ENCODE results near the gene SSBP1. TPM values are rescaled to one million over a fixed set of nuclear protein-coding genes. Genes with fewer than 3 reads are reported as not detected.

Gene SSBP1
- total RNA-seq, 1 donor from 2014 or later = 132 TPM

- TF ChIP-seq, protein P1, sequence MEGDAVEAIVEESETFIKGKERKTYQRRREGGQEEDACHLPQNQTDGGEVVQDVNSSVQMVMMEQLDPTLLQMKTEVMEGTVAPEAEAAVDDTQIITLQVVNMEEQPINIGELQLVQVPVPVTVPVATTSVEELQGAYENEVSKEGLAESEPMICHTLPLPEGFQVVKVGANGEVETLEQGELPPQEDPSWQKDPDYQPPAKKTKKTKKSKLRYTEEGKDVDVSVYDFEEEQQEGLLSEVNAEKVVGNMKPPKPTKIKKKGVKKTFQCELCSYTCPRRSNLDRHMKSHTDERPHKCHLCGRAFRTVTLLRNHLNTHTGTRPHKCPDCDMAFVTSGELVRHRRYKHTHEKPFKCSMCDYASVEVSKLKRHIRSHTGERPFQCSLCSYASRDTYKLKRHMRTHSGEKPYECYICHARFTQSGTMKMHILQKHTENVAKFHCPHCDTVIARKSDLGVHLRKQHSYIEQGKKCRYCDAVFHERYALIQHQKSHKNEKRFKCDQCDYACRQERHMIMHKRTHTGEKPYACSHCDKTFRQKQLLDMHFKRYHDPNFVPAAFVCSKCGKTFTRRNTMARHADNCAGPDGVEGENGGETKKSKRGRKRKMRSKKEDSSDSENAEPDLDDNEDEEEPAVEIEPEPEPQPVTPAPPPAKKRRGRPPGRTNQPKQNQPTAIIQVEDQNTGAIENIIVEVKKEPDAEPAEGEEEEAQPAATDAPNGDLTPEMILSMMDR (IDR thresholded peaks at IDR 0.05; ENCODE audit: unreplicated experiment) = no peak
- no peak within 1 kb of the TSS for H3K4me3 Mint-ChIP-seq (ENCODE audit: low read depth)
- H3K27me3 Mint-ChIP-seq = no peaks in the 10 kb centered on the region
- H3K27ac Mint-ChIP-seq = no peak within 1 kb of the TSS
- H3K9me3 Mint-ChIP-seq (ENCODE audit: low read depth) = peaks cover 11% of the 10 kb centered on the region
- peaks cover 46% of the 10 kb centered on the region for H3K36me3 Mint-ChIP-seq (ENCODE audit: insufficient read depth)
- no peak for DNase-seq (ENCODE audit: low spot score, unreplicated experiment)
- no peaks in the 10 kb centered on the region for H3K4me1 Mint-ChIP-seq (ENCODE audit: low read depth)
Measured at GRCh38 chr7:141776374-141776773, 38.2 kb downstream of the SSBP1 start, which contains the start of gene TAS2R4. Gene TAS2R4 (plus strand): TSS chr7:141776674. CDS start chr7:141778489, 1,815 bp downstream.

- Mint-ChIP-seq H3K27me3 (no peaks in the 10 kb centered on the region), H3K9me3 (ENCODE audit: low read depth) (no peaks in the 10 kb centered on the region), H3K4me3 (ENCODE audit: low read depth) (no peak overlapping the region), H3K4me1 (ENCODE audit: low read depth) (no peaks in the 10 kb centered on the region), H3K36me3 (ENCODE audit: insufficient read depth) (peaks cover 2% of the 10 kb centered on the region), H3K27ac (no peak overlapping the region)
- no peak for DNase-seq (ENCODE audit: low spot score, unreplicated experiment)
- TF ChIP-seq, protein P1 (IDR thresholded peaks at IDR 0.05; ENCODE audit: unreplicated experiment) = peak; percentile 84
Measured at GRCh38 chr7:141785706-141786552, 47.8 kb downstream of the SSBP1 start.

GRCh38 chr7:141788296-141788695 lies 50.1 kb downstream of the SSBP1 start:
- H3K27me3 Mint-ChIP-seq = no peaks in the 10 kb centered on the region
- no peak overlapping the region for H3K27ac Mint-ChIP-seq
- peaks cover 8% of the 10 kb centered on the region for H3K36me3 Mint-ChIP-seq (ENCODE audit: insufficient read depth)
- no peak for DNase-seq (ENCODE audit: low spot score, unreplicated experiment)
- H3K4me1 Mint-ChIP-seq (ENCODE audit: low read depth) = no peaks in the 10 kb centered on the region
- TF ChIP-seq, protein P1 (IDR thresholded peaks at IDR 0.05; ENCODE audit: unreplicated experiment) = no peak
- no peak overlapping the region for H3K4me3 Mint-ChIP-seq (ENCODE audit: low read depth)
- no peaks in the 10 kb centered on the region for H3K9me3 Mint-ChIP-seq (ENCODE audit: low read depth)

GRCh38 chr7:141789917-141790316 lies 51.8 kb downstream of the SSBP1 start, which contains the start of gene TAS2R5:
Gene TAS2R5 (plus strand): TSS chr7:141790217. CDS start chr7:141790362, 145 bp downstream.
- Mint-ChIP-seq H3K4me1 (ENCODE audit: low read depth) (peaks cover 7% of the 10 kb centered on the region), H3K27ac (no peak within 1 kb of the TSS), H3K36me3 (ENCODE audit: insufficient read depth) (peaks cover 8% of the 10 kb centered on the region), H3K27me3 (no peaks in the 10 kb centered on the region), H3K9me3 (ENCODE audit: low read depth) (no peaks in the 10 kb centered on the region), H3K4me3 (ENCODE audit: low read depth) (no peak within 1 kb of the TSS)
- DNase-seq (ENCODE audit: low spot score, unreplicated experiment) = no peak
- TF ChIP-seq, protein P1 (IDR thresholded peaks at IDR 0.05; ENCODE audit: unreplicated experiment) = no peak

GRCh38 chr7:141792526-141792925 lies 54.4 kb downstream of the SSBP1 start:
- peaks cover 8% of the 10 kb centered on the region for H3K36me3 Mint-ChIP-seq (ENCODE audit: insufficient read depth)
- no peaks in the 10 kb centered on the region for H3K9me3 Mint-ChIP-seq (ENCODE audit: low read depth)
- no peak overlapping the region for H3K27ac Mint-ChIP-seq
- H3K27me3 Mint-ChIP-seq = no peaks in the 10 kb centered on the region
- no peak for DNase-seq (ENCODE audit: low spot score, unreplicated experiment)
- H3K4me3 Mint-ChIP-seq (ENCODE audit: low read depth) = no peak overlapping the region
- TF ChIP-seq, protein P1 (IDR thresholded peaks at IDR 0.05; ENCODE audit: unreplicated experiment) = no peak
- peaks cover 9% of the 10 kb centered on the region for H3K4me1 Mint-ChIP-seq (ENCODE audit: low read depth)

Other genes starting within 250 kb of the SSBP1 start
- gene AGK, start 186.9 kb upstream of the SSBP1 start, total RNA-seq = 25.6 and 30.0 TPM in 2 replicates
- 52.3 and 52.8 TPM in 2 replicates for gene DENND11, start 36.2 kb upstream of the SSBP1 start, total RNA-seq
- gene WEE2, start 30.0 kb upstream of the SSBP1 start, total RNA-seq = 0.16 and 0.36 TPM in 2 replicates
- gene TAS2R3, start 25.7 kb downstream of the SSBP1 start, total RNA-seq = 3.1 and 3.9 TPM in 2 replicates
- 2.4 and 3.7 TPM in 2 replicates for gene TAS2R4, start 38.3 kb downstream of the SSBP1 start, total RNA-seq
- gene TAS2R5, start 51.9 kb downstream of the SSBP1 start, total RNA-seq = 5.0 and 6.4 TPM in 2 replicates
- not detected in 2 replicates for gene PRSS37, start 103.1 kb downstream of the SSBP1 start, total RNA-seq
- gene OR9A4, start 178.0 kb downstream of the SSBP1 start, total RNA-seq = 0.31 TPM in 1 of 2 replicates, not detected in the other
- not detected in 2 replicates for gene CLEC5A, start 208.6 kb downstream of the SSBP1 start, total RNA-seq
- not detected in 2 replicates for gene TAS2R38, start 235.4 kb downstream of the SSBP1 start, total RNA-seq